HG03135 (cell line): Measurements from ENCODE around the gene IGFBP2.
"Not testable (repeated sequence)": the region's sequence is repeated elsewhere in the genome, so short reads cannot be mapped to it uniquely, and the experiment has no call there.

ENCODE experiments used
- ATAC-seq: cut with Tn5 transposase; IDR thresholded peaks from one replicate; pipeline ENCODE4 v1.9.1; 2021; ENCODE audit warnings: mild to moderate bottlenecking, moderate library complexity; ENCODE audit not compliant: unreplicated experiment

Gene IGFBP2, protein sequence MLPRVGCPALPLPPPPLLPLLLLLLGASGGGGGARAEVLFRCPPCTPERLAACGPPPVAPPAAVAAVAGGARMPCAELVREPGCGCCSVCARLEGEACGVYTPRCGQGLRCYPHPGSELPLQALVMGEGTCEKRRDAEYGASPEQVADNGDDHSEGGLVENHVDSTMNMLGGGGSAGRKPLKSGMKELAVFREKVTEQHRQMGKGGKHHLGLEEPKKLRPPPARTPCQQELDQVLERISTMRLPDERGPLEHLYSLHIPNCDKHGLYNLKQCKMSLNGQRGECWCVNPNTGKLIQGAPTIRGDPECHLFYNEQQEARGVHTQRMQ

DNA sequence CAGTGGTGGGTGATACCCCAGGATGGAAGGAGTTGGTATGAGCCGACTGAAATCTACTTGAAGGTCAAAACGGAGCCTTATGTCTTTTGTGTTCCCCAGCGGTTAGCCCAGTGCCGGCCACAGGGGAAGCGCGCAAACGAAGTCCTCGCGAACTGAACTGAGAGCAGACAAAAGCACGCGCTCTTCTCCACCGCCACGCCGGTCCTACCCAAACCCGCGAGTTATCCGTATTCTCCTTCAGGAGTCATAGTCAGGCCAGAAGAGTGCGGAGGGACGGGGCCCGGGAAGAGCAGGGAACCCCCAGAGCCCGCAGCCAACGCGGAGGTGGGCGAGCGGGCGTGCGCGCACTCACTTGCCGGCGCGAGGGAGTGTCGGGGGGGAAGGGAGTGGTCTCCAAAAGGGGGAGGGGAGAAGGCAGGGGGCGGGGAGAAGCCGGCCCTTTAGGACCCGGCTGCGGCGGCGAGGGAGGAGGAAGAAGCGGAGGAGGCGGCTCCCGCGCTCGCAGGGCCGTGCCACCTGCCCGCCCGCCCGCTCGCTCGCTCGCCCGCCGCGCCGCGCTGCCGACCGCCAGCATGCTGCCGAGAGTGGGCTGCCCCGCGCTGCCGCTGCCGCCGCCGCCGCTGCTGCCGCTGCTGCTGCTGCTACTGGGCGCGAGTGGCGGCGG, at the start of gene IGFBP2:
Gene IGFBP2, plus strand, starts transcription at position 469 of the 664 bp plus-strand sequence. Its CDS starts 104 bp downstream, at position 573.
- ATAC-seq: no peak

DNA sequence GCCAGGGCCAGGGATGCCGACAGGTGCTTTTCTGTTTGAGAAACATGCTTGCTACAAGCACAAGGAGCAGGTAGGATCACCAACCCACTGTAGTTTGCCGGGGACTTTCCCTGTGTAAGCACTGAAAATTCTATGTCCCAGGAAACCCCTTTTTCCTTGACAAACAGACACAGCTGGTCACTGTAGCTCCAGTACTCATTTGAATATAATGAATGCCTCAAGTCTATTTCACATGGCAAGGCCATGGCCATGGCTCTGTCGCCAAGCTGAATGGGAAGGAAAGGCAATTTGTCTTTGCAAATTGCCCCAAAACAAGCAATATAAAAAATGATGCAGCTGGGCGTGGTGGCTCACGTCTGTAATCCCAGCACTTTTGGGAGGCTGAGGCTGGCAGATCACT, 49.6 kb upstream of the IGFBP2 start:
- ATAC-seq: no peak

DNA sequence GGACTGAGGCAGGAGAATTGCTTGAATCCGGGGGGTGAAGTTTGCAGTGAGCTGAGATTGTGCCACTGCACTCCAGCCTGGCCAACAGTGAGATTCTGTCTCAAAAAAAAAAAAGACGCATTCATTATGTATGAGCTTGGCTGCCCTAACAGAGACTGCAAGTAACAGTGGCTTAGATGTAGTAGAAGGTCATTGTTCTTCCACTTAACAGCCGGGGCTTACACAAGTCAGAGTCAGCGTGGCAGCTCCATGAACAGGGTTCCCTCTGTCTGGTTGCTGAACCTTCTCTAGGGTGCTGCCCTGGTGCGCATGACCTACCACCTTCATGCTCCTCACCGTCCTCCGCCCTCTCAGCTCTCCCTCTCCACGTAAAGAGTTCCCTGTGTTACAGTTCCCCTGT, 49.1 kb upstream of the IGFBP2 start:
- no peak for ATAC-seq

DNA sequence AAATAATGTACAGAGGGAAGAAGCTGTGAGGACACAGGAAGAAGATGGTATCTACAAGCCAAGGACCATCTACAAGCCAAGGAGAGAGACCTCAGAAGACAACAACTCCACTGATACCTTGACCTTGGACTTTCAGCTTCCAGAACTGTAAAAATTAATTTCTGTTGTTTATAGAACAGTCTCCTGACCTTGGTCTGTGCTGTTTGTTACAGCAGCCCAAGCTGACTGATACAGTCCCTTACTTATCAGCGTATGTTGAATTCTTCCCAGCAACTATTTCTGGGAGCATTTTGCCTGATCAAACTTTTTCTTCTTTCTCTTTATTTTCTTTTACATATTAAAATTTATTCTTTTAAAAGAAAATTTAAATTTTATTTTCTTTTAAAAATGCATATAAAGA, 47.8 kb upstream of the IGFBP2 start:
- ATAC-seq: no peak

DNA sequence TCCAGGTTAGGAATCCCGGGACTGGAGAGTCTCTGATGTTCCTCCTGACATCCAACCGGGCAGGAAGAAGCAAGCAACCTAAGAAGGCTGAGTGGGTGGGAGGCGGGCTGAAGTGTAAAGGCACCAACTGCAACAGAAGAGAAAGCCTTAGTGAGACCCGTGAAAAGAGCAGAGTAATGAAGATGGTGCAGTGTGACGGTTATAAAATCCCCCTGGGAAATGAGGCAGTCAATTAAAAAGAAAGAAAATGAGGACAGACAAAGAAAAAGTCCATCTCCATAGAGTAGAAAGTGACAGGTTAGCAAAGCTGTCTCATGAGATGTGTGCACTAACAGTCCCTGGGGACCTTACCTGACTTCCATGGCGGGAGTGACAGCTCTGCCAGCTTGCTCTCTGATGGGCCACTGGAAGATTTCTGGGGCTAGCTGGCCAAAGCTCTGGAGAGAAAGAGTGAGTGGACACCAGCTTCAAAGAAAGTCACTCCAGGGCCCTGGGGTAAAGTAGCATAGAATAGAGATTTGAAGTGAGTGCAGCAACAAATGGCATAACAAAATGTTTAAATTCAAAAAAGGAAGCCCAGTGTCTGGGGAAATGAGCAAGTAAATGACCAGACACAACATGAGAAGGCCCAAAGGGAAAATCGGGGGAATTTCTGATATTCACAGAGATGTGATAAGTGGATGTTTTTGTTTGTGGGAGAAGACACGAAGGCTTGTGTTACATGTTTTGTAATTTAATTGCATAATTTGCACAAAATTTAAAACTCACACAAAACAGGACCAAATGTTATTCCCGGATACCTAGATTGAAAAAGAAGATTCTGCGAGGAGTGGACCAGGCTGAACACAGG, 44.1 kb upstream of the IGFBP2 start:
- ATAC-seq: no peak

DNA sequence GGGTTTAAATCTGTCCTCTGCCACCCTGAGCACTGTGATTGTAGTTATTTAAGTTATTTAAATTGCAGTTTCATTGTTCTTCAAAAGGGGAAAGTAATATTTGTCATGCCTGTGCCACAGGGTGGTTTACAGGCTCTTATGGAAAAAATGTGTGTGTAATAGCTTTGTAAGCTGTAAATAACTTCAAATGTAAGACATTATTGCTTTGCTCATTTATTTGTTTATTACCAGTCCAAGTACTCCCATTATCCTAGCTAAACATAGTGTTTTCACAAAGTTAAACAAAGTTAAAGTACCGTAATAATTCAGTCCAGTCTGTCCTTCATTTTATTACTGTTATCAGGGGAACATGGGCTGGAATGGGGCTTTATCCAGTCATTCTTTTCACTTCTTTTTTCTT, 43.4 kb upstream of the IGFBP2 start:
- ATAC-seq: no peak

DNA sequence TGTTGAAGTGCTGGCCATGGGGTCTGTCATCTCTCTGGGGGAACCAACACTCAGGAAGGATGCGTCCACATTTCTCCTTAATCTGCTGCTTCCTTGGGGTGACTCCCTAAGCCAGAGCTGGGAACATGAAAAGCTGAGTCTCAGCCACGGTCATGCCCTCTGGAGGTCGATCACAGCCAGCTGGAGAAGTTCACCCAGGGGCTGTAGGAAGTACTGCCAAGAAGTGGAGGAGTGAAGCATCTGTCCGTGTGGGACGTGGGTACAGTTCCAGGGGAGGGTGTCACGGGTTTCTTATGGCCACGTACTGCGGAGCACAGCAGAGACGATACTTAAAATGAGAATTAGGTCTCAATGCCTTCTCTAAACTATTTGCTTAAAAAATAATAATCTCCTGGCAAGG, 42.4 kb upstream of the IGFBP2 start:
- ATAC-seq: no peak

DNA sequence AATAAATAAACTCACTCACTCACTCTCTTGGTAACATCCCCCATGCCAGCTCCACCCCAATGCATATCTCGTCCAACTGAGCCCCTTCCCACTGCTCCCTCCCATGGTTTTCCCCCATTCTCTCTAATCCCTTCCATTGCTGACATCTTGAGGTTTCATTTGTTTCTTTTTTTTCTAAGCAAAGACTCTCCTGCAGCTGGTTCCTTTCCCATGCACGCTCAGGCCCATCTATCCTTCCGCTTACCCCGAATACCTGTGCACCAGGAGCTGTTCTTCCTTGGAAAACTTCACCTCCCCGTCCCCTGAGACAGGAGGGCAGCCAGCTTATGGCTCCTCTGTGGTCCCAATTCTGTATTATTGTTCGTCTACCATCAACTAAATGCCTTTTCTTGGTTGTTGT, 41.7 kb upstream of the IGFBP2 start:
- no peak for ATAC-seq

DNA sequence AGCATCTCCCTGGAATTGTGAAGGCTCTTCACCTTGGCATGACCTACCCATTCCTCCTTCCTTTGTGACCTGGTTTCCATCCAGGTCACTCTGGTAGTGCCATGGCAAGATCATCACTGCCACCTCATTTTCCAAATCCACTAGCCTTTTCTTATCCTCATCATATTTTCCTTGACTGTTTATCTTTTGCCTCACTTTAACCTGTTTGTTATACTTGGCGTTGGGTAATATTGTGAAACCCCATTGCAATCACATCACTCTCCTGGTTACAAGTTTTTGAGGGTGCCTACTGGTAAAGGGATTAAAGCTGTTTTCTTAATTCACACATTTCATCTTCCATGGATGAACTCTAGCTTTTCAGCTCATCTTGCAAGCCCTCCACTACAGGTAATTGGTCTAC, 39.1 kb upstream of the IGFBP2 start:
- ATAC-seq: no peak

DNA sequence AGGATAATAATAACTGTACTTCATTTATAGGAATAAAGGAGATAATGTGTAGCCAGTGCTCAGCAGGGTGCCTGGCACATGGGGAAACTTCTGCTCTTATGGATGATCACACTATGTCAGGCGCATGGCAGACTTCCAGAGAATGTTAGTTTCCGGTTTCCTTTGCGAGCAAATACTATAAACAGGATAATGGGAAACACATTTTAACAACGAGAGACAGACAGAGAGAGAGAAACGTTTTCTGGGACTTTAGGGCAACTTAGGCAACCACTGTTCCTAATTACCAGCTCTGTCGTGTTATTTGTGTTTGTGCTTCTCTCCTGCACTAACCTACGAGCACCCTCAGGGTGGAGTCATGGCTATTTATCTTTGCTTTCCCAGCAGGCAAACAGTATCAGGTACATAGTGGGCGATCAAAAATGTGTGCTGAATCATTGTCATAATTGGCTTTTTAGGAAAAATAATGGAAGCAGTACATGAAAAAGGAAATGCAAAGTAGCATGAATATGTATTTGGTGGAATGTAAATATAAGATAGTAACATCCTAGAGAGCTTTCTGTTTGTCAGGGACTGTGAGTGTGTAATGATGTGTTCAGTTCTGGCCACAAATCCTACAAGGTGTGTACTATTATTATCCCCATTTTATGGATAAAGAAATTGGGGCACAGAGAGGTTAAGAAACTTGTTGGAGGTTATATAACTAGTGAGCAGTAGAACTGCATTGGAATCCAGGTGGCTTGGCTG, 36.8 kb upstream of the IGFBP2 start:
- no peak for ATAC-seq

DNA sequence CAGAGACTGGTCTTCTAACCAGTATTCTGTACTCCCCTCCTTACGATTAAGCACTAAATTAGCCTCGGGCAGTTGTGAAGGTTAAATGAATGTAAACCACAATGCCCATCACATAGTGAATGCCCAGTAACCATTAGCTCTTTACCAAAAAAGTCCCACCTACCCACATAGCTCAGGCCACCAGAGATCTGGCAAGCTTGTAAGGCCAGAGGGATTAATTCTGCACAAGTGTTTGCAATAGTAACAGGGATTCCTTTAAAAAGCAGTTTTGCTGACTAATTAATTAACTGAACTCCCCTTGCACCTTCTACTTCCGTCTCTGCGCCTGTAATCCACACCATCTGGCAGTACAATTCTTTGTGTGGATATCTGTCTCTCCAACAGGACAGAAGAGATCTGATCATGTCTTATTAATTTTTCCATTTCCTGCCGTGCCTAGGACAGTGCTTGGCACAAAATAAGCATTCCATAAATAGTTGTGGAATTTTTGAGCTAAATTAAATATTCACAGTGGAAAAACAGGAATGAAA, 36.2 kb upstream of the IGFBP2 start:
- no peak for ATAC-seq

DNA sequence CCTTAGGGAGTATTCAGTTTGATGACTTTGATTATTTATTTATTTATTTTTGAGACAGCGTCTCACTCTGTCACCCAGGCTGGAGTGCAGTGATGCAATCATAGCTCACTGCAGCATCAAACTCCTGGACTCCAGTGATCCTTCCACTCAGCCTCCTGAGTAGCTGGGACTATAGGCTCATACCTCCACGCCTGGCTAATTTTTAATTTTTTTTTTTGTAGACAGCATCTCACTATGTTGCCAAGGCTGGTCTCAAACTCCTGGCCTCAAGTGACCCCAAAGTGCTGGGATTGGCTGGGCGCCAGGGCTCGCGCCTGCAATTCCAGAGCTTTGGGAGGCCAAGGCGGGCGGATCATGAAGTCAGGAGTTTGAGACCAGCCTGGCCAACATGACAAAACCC, 35.4 kb upstream of the IGFBP2 start:
- not testable (repeated sequence) for ATAC-seq

DNA sequence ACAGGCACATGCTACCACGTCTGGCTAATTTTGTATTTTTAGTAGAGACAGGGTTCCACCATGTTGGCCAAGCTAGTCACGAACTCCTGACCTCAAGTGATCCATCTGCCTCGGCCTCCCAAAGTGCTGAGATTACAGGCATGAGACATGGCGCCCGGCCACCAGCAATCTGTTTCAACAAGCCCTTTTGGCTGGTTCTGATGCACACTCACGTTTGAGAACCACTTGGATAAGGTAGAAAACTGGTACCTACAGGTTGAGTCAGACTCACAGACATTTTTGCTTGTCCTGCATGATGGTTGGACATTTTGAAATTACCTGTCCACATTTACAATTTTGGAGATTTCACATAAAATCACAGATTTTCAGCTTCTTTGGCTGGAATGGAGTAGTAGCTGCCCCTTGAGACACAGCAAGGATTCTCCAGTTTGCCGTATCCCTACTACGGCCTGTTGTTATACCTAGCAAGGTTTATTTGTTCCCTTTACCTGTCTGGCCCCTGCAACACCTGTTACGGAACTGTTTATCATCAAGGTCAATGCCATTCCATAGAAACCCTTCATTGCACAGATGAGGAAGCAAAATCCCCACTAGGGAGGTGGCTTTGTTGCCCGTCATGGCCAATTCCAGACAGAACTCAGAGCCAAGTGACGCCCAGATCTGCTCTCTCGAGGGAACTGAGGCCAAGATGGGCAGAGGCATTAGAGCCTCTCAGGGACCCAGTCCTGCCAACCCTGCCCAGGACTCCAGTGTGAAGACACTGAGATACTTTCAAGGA, 31.4 kb upstream of the IGFBP2 start:
- ATAC-seq: no peak

DNA sequence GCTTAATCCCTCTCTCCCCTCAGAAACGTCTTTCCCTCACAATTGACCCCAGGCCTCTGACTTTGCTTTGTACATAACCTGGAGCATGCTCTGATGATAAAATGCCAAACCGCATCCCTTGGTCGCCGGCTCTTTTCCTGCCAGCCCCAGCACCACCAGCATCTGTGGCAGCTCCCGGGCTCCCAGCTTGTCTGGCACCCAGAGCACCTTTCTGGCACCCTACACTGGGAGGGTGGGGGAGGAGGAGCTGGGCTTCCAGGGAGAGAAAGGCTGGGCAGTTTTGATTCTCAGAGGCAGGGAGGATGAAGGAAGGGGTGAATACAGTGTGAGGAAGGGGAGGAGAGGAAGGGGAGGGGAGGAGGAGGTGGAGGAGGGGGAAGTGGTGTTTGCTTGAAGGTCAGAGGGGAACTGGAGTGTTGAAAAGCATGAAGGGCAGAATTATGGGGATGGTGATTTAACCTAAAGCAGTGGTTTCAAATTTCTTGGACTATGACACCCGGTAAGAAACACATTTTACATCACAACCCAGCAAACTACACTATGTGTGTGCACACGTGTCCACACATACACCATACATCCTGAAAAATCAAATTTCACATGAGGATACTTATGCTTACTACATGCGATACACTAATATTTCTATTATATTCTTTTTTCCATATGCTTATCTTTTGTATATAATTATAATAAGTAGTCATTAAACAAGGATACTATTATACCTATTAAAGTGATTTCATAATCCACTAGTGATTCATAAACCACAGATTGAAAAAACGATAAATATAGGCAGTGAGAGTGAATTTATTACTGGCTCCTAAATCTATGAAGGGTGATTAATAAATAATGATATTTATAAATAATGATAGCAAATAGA, 30.0 kb upstream of the IGFBP2 start:
- no peak for ATAC-seq

DNA sequence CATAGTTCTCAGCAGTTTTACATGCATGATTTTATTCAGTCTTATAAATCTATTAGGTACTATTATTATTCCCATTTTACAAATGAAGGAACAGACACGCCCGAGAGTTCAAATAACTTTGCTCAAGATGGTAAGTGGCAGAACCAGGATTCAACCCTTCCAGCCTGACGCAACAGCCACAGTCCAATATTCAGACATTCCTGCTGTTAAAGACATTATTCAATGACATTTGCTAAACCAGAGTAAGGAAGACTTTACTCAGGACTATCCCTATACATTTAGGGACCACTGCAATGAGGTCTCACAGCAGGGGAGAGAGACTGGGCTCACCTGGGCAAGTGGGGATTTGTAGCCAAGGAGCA, 29.4 kb upstream of the IGFBP2 start:
- ATAC-seq: no peak

DNA sequence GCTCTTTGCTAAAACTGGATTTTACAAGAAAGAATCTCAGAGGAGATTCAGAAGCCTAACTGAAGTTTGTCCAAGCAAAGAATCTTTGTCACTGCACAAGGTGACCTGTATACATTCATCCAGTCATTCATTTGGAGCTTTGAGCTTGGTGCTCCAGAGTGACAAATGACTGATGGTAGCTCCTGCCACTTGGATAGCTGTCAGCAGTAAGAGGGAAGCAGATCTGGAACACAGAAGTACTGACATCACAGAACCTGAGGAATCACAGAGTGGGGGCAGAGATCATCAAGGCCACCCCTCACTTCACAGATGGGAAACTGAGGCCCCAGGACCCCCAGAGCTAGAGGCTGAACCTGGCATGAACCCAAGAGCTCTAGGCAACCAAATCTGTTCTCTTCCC, 28.8 kb upstream of the IGFBP2 start:
- no peak for ATAC-seq

DNA sequence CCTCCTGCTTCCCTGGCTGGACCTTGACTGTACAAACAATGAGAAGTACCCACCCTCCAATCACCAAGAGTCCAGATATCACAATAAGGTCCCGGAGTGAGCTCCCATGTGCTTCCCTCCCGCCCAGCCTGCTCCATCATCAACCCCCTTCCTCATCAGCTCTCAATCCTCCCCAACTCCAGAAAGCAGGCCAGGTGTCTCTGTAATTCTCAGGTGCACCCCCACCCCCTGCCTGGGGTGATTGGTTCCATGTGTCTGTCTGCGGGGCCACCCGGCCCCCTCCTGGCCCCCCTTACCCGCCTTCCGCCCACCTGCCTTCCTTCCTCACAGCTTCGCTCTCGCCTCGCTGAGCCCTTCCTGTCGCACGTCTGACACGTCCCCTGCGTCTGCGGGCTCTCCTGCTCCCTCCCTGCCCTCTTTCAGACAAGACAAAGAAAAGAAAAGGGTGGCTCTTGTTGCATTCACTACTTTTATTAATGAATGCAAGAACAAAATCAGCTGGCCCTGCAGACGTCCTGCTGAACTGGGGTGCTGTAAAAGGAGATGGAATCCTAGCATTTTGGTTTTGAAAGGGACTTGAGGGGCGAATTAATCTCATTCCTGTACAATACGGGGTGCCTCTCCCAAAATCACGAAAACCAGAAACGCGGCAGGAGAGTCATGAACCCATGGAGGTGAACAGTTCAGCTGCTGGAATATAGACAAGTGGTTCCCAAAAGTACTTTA, 26.5 kb upstream of the IGFBP2 start:
- ATAC-seq: no peak

DNA sequence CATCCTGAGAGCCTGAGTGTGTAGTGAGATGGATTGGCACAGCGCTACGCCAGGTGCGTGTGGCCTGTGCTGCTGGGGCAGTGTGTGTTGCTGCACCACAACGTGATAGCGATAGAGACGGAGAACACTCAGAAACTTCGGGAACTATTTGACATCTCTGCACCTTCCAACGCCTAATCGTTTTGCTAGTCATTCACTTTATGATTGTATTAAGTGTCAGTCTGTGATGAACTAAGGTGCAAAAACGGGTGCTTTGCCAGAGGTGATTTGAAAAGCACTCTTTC, 26.0 kb upstream of the IGFBP2 start:
- no peak for ATAC-seq

DNA sequence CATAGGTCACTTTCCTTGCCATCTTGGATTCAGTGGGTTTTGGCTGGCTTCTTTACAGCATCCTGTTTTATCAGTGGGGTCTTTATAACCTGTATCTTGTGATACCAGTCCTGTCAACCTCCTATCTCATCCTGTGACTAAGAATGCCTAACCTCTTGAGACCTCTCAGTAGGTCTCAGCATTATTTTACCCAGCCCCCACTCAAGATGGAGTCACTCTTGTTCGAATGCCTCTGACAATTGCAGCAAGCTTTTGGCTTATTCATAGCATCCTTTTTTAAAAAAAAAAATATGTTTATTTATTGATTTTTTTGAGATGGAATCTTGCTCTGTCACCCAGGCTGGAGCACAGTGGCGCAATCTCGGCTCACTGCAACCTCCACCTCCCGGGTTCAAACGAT, 24.7 kb upstream of the IGFBP2 start:
- ATAC-seq: no peak
